Suppressor macrophage (primary cell): ENCODE measurements around the gene MPHOSPH10.
"Not testable (repeated sequence)": the region's sequence is repeated elsewhere in the genome, so short reads cannot be mapped to it uniquely, and the experiment has no call there.

Source experiments
- DNase-seq, 4 experiments: peaks; one replicate each; pipeline ENCODE4 v3.0.0-alpha.2; 2020 to 2022

Gene MPHOSPH10

DNA sequence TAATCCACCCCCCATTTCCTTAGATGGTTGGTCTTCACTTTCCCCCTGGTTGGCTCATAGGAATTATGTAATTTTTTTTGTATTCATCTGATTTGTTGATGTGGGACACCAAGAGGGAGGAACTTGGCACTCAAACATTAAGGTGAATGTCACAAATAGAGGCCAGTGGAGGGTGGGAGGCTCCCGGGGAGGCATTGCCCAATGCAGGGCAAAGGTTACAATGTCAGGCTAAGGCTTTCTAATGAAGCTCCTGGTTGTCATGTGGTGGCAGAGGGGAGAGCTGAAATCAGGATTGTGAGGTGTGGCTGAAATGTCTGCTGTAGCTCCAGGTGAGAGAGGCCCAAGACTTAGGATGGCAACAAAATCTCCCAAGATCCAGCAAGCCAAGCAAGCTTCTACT, 42.7 kb downstream of the MPHOSPH10 start:
- no peak for DNase-seq

DNA sequence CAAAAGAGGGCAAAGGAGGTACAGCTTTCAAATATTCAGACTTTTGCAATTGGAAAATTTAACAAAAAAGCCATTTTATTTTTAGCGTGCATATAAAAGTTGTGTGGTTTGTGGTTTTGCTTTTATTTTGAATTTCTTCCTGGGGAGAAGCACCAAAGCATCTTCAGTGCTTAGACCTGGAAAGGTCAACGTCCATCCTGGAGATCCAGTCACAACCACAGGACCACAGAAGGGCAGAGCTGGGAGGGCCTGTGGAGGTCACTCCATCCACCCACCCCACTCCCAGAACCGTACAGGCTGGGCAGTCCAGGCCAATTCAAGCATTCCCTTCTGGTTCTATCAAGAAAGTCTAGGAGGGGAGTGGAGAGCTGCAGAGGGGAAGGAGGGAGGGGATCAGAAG, 43.8 kb downstream of the MPHOSPH10 start:
- DNase-seq = peak in 1 of 4 experiments; percentile 10

DNA sequence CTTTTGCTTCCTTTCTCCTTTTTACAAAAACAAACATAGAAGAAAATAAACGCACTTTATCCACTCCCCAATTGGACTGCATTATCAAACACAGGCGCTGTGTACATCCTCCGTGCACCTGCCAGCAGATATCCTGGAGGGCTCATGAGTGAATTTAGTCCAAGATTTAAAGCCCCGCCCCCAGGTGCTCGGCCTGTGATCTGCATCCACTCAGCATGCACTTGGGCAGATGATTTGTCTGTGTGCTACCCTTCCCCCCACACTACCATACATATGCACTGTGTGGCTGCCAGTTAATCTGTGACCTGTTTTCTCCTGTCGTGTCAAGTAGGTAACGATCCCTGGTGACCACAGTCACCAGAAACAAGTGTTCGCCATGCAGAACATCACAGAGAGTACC, 48.4 kb downstream of the MPHOSPH10 start:
- not testable (repeated sequence) for DNase-seq

DNA sequence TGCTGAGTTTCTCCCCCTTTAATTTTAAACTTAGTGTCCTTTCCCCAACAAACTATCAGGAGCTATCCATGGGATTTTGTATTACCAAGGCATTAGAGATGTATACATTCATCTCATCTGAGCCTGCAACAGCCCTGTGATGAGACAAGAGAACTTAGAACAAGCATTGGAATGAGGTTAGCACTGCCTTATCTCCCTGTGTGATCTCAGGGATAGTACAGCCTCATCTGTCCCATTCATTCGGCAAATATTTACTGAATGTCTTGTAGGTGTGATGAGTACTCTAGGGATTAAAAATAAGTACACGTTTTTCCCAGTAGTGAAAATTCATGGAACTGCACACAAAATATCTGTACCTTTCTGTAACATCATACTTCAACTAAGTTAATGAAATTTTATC, 50.9 kb downstream of the MPHOSPH10 start:
- DNase-seq = no peak

GRCh38 chr2:71183306-71184115, 53.1 kb downstream of the MPHOSPH10 start:
- peak in 1 of 4 experiments; percentile 6 for DNase-seq

GRCh38 chr2:71186973-71187372, 56.5 kb downstream of the MPHOSPH10 start:
- no peak for DNase-seq

DNA sequence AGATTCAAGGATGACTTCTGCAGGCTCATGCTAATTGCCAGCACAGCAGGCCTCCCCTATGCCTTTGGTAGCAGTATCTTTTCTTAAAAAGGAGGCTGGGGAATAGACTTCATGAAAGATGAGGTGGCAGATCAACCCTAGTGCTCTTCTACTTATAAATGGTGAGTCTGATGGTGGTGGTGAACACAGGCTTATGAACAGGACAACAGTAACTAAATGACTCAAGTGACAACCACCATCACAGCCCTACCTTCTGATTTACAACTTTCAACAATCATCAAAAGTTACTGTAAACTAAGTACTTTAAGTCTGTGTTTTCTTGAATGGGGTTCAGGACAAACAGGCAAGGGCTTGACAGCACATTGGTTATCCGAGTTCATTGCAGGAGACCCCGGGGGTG, 57.2 kb downstream of the MPHOSPH10 start:
- no peak for DNase-seq

GRCh38 chr2:71190656-71191569, 60.5 kb downstream of the MPHOSPH10 start:
- DNase-seq = peak in 3 of 4 experiments; percentile 18 to 30 (median 24)

GRCh38 chr2:71191570-71191943, 61.1 kb downstream of the MPHOSPH10 start:
- DNase-seq = no peak
